Osteoblast (primary cell): Measurements from ENCODE around the gene RANBP17. TPM values are rescaled to one million over a fixed set of nuclear protein-coding genes. Genes with fewer than 3 reads are reported as not detected.
A peak's percentile ranks its signal among the peaks of the same experiment; 100 is the strongest.

ENCODE experiments used
- DNase-seq: peaks from one replicate; pipeline ENCODE4 v3.0.0; 2011; ENCODE audit warnings: low spot score, mixed read lengths; ENCODE audit not compliant: insufficient read length; ENCODE audit errors: missing footprints
- H2AFZ ChIP-seq: 2 replicates; pipeline ENCODE4 v1.6.0; 2011; ENCODE audit warnings: mild to moderate bottlenecking, low read length
- H3K27ac ChIP-seq: 2 replicates; pipeline ENCODE4 v1.5.1; 2011; ENCODE audit warnings: mild to moderate bottlenecking, low read depth, low read length, moderate library complexity
- H3K27me3 ChIP-seq: 2 replicates; pipeline ENCODE4 v1.6.0; 2012; ENCODE audit warnings: mild to moderate bottlenecking, control low read depth, inconsistent platforms, low read length, moderate library complexity; ENCODE audit not compliant: insufficient read depth
- H3K36me3 ChIP-seq: 2 replicates; pipeline ENCODE4 v1.5.1; 2011; ENCODE audit warnings: mild to moderate bottlenecking, low read length, control low read depth, moderate library complexity; ENCODE audit not compliant: insufficient read depth
- H3K4me1 ChIP-seq: 2 replicates; pipeline ENCODE4 v1.5.1; 2011; ENCODE audit warnings: mild to moderate bottlenecking, low read length, control low read depth, moderate library complexity; ENCODE audit not compliant: insufficient read depth
- H3K4me2 ChIP-seq: 2 replicates; pipeline ENCODE4 v1.6.0; 2011; ENCODE audit warnings: mild to moderate bottlenecking, low read length; ENCODE audit not compliant: insufficient read depth
- H3K4me3 ChIP-seq: fragments of 200-600 bp; sonication (generic); 3 replicates; pipeline ENCODE4 v1.5.1; 2012; ENCODE audit warnings: mild to moderate bottlenecking, low read length, inconsistent platforms; ENCODE audit not compliant: insufficient read depth
- H3K79me2 ChIP-seq: 2 replicates; pipeline ENCODE4 v1.6.0; 2012; ENCODE audit warnings: mild to moderate bottlenecking, low read length, control low read depth, inconsistent platforms; ENCODE audit not compliant: insufficient read depth
- H3K9me3 ChIP-seq: 2 replicates; pipeline ENCODE4 v1.5.1; 2011; ENCODE audit warnings: low read depth, low read length, control low read depth
- H4K20me1 ChIP-seq: 2 replicates; pipeline ENCODE4 v1.6.0; 2012; ENCODE audit warnings: mild to moderate bottlenecking, low read length, control low read depth; ENCODE audit not compliant: insufficient read depth
- total RNA-seq: library from RNA; depleted of rRNA; stranded (reverse); fragments of >200 nt; gene quantifications from 2 replicates; pipeline ENCODE4 v1.2.3, GENCODE V29; 2012
- TF ChIP-seq, protein P1 (sequence below): IDR thresholded peaks from 2 replicates; pipeline ENCODE4 v1.5.1; 2011; ENCODE audit warnings: mild to moderate bottlenecking, low read depth, low read length, moderate library complexity; ENCODE audit errors: extremely low read depth

RANBP17 gene
- total RNA-seq, 1 donor, result 4.0 TPM

DNA sequence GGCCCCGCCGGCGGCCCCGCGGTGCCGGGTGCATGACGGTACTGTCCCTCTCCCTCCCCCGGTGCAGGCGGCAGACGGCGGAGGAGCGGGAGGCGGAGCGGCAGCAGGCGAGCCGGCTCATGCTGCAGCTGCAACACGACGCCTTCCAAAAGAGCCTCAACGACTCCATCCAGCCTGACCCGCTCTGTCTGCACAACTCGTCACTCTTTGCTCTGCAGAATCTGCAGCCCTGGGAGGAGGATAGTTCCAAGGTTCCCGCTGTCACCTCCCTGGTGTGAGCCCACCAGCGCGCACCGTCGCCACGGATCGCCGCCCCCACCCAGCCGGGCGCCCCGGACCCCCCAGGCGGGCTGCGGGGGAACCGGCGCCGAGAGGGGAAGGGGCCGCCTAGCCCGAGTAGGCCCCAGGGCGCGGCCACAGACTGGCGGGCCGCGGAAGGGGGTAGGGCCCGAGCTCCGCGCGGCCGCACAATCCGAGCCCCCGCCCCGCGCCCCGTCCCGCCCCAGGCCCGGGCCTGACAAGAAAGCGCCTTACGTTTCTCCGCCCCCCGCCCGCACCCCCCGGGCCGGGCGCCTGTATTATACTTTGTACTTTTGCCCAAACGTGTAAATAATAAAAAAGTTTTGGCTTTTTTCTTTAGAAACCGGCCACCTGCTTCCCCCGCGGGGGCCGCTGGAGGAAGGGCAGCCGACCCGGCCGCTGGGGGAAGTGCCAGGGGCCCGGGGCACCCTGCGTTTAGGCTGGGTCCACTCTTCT is 449.7 kb downstream of the RANBP17 start:
- peak; percentile 91 for DNase-seq
- Histone ChIP-seq H3K4me1 (no peaks in the 10 kb centered on the region), H3K9me3 (no peaks in the 10 kb centered on the region), H3K4me2 (no peak overlapping the region), H3K4me3 (no peak overlapping the region), H2AFZ (no peak overlapping the region), H3K36me3 (no peaks in the 10 kb centered on the region), H3K27ac (no peak overlapping the region), H3K79me2 (no peaks in the 10 kb centered on the region), H4K20me1 (no peaks in the 10 kb centered on the region), H3K27me3 (peaks cover 97% of the 10 kb centered on the region)
- TF ChIP-seq, protein P1, sequence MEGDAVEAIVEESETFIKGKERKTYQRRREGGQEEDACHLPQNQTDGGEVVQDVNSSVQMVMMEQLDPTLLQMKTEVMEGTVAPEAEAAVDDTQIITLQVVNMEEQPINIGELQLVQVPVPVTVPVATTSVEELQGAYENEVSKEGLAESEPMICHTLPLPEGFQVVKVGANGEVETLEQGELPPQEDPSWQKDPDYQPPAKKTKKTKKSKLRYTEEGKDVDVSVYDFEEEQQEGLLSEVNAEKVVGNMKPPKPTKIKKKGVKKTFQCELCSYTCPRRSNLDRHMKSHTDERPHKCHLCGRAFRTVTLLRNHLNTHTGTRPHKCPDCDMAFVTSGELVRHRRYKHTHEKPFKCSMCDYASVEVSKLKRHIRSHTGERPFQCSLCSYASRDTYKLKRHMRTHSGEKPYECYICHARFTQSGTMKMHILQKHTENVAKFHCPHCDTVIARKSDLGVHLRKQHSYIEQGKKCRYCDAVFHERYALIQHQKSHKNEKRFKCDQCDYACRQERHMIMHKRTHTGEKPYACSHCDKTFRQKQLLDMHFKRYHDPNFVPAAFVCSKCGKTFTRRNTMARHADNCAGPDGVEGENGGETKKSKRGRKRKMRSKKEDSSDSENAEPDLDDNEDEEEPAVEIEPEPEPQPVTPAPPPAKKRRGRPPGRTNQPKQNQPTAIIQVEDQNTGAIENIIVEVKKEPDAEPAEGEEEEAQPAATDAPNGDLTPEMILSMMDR, result no peak

DNA sequence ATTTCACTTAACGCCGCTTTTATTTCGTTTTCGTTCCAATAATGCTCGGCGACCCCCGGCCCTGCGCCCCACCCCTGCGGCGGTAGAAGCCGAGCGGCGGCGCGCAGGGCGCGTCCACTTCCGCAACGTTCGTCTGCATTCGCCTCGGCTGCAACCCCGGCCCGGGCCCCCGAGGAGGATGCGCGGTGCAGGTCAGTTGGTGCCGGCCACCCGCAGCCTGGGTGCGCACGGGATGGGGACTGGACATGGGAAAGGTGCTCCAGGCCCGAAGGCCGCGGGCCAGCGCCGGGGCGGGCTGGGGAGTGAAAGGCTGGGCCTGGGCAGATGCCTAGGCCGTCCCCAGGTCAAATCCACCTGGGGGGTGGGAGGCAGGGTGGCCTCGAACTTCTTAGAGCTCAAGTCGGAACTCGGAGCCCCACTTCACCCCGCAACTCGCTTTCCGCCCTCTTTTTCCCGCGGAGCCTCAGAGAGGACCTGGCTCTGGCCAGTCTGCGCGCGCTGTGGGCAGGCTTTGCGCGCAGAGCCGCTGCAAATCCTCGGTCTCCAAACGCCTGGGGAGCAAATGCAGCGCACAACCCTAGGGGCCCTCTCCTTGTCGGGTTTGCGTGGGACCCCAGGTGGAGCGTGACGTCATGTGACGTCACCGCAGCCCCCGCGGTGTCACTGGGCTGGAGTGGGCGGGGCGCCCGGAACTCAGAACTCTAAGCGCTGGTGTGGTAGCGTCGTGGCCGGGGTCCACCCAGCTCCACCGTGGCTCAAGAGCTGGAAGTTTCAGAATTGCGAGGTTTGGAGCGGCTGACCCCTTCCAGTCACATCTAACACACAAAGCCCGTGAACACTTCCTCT is 450.5 kb downstream of the RANBP17 start:
- no peaks in the 10 kb centered on the region for H3K79me2 ChIP-seq
- peaks cover 97% of the 10 kb centered on the region for H3K27me3 ChIP-seq
- no peaks in the 10 kb centered on the region for H3K4me1 ChIP-seq
- no peaks in the 10 kb centered on the region for H3K36me3 ChIP-seq
- TF ChIP-seq, protein P1, result no peak
- H3K27ac ChIP-seq, result no peak overlapping the region
- DNase-seq, result no peak
- H4K20me1 ChIP-seq, result no peaks in the 10 kb centered on the region
- no peak overlapping the region for H3K4me3 ChIP-seq
- H3K4me2 ChIP-seq, result no peak overlapping the region
- no peak overlapping the region for H2AFZ ChIP-seq
- H3K9me3 ChIP-seq, result no peaks in the 10 kb centered on the region

DNA sequence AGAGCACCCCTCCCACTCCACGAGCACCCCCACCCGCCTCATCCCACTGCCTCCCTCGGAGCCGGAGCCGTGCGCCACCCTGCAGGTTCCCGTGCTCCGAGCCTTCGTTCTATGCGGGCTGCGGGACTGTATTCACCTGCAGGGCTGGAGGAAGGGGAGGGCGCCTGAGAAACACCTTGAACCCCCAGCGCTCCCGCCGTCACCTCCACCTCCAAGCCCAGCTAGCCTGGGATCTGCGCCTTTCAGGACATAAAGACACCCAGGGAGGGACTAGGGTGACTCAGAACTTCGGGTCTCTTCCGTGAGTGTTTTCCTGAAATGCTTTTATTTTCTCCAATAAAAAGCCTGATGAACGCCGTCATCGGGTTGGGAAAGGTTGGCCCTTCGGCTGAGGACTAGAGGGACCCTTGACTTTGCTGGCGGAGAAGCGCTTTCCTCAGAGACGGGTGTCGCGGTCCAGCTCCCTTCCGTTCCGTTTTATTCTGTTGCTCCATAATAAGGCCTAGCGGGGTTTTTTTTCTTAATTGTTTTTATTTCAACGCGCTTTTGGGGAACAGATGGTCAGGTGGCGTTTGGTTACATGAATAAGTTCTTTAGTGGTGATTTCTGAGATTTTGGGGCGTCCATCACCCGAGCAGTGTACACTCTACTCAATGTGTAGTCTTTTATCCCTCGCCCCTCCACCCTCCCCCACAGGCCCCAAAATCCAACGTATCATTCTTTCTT is 451.8 kb downstream of the RANBP17 start:
- TF ChIP-seq, protein P1, result no peak
- Histone ChIP-seq H3K27me3 (peaks cover 96% of the 10 kb centered on the region), H3K27ac (no peak overlapping the region), H3K4me1 (no peaks in the 10 kb centered on the region), H3K4me2 (no peak overlapping the region), H3K79me2 (no peaks in the 10 kb centered on the region), H3K36me3 (no peaks in the 10 kb centered on the region), H4K20me1 (no peaks in the 10 kb centered on the region), H2AFZ (no peak overlapping the region), H3K4me3 (no peak overlapping the region), H3K9me3 (no peaks in the 10 kb centered on the region)
- DNase-seq, result no peak
